HepG2 (cell line): Measurements from ENCODE around the gene RPS6KL1. TPM values are rescaled to one million over a fixed set of nuclear protein-coding genes. Genes with fewer than 3 reads are reported as not detected.

Source experiments
- ATAC-seq: fragments of 200-7000 bp; cut with Tn5 transposase; 3 replicates; pipeline ENCODE4 v1.9.1; 2020; ENCODE audit warnings: mild to moderate bottlenecking, moderate library complexity
- BruUV-seq: library from RNA; stranded (reverse); fragments of 400-500 nt; replicated peaks from 2 replicates; lab custom pipeline; 2021; lab: Mats Ljungman, UMichigan
- CTCF ChIA-PET: fragments of 300-600 bp; formaldehyde crosslinking; extraction: SDS; loops from one replicate; lab custom pipeline; 2021; ENCODE audit warnings: low total read pairs, inconsistent platforms, low intra/inter-chr PET ratio; lab: Yijun Ruan, JAX
- POLR2A ChIA-PET: fragments of 350-600 bp; sonication (Branson Sonifier 250); formaldehyde crosslinking; loops from one replicate; lab custom pipeline; 2020; ENCODE audit warnings: antibody characterized with exemption, inconsistent platforms; lab: Yijun Ruan, JAX
- DNase-seq: peaks from one replicate; pipeline ENCODE4 v3.0.0-alpha.2; 2015; ENCODE audit warnings: low spot score
- FAIRE-seq: peaks from 3 replicates; lab custom pipeline; 2011; peaks lifted over from hg19 to GRCh38; lab: Jason Lieb, UNC
- H2AFZ ChIP-seq: one replicate; pipeline ENCODE4 v1.6.1; 2011; ENCODE audit warnings: low read length, inconsistent platforms
- H3K27ac ChIP-seq: fragments of 300-600 bp; 3 replicates; pipeline ENCODE4 v1.8.0; 2011; ENCODE audit warnings: mixed run types, mild to moderate bottlenecking, mixed read lengths, low read length, inconsistent platforms; ENCODE audit not compliant: insufficient read depth; ENCODE audit errors: extremely low read length
- H3K27me3 ChIP-seq, 2 experiments: fragments of 200-600 bp in 1 of 2; 2 replicates in 1 of 2; 3 replicates in 1 of 2; pipeline versions ENCODE4 v1.6.0 to v1.8.0; 2011; ENCODE audit warnings: low read length in 2 of 2, mild to moderate bottlenecking in 2 of 2, moderate library complexity in 2 of 2, inconsistent platforms in 1 of 2; ENCODE audit not compliant: insufficient read depth in 2 of 2, control insufficient read depth in 1 of 2
- H3K36me3 ChIP-seq, 2 experiments: fragments of 200-600 bp in 1 of 2; replicated peaks in 1 of 2; 2 replicates in 1 of 2; 3 replicates in 1 of 2; pipeline versions ENCODE4 v1.5.1 to v1.8.0; 2011; ENCODE audit warnings: low read length in 2 of 2, inconsistent platforms in 1 of 2; ENCODE audit not compliant: insufficient read depth in 2 of 2, control insufficient read depth in 1 of 2
- H3K4me1 ChIP-seq: 2 replicates; pipeline ENCODE4 v1.5.1; 2012; ENCODE audit warnings: low read length, inconsistent platforms; ENCODE audit not compliant: insufficient read depth
- H3K4me2 ChIP-seq: 2 replicates; pipeline ENCODE4 v1.6.0; 2011; ENCODE audit warnings: low read depth, low read length, inconsistent platforms
- H3K4me3 ChIP-seq, 3 experiments: fragments of 200-600 bp in 1 of 3; sonication (generic), shearing (Covaris generic) in 1 of 3; replicated peaks in 1 of 3; 2 replicates each; pipeline ENCODE4 v1.5.1; 2011 to 2016; ENCODE audit warnings: low read length in 3 of 3, inconsistent platforms in 2 of 3, low read depth in 2 of 3, mild to moderate bottlenecking in 2 of 3, control low read depth in 1 of 3, mixed read lengths in 1 of 3; ENCODE audit not compliant: insufficient read depth in 1 of 3
- H3K79me2 ChIP-seq: one replicate; pipeline ENCODE4 v1.6.1; 2011; ENCODE audit warnings: low read length, inconsistent platforms; ENCODE audit not compliant: insufficient read depth
- H3K9ac ChIP-seq: 2 replicates; pipeline ENCODE4 v1.6.0; 2011; ENCODE audit warnings: mild to moderate bottlenecking, low read depth, low read length, inconsistent platforms; ENCODE audit not compliant: insufficient read depth
- H3K9me3 ChIP-seq: 2 replicates; pipeline ENCODE4 v1.5.1; 2012; ENCODE audit warnings: mild to moderate bottlenecking, low read length
- H4K20me1 ChIP-seq: 2 replicates; pipeline ENCODE4 v1.6.0; 2011; ENCODE audit warnings: inconsistent platforms, mild to moderate bottlenecking, low read length, moderate library complexity; ENCODE audit not compliant: insufficient read depth
- ARNTL ChIP-seq: sonication (generic); formaldehyde crosslinking; IDR thresholded peaks from 2 replicates; pipeline ENCODE4 v1.4.0; 2020; ENCODE audit warnings: mild to moderate bottlenecking, missing genetic modification reagents
- CC2D1A ChIP-seq: sonication (generic); formaldehyde crosslinking; IDR thresholded peaks from 2 replicates; pipeline ENCODE4 v1.8.1; 2023; ENCODE audit warnings: mild to moderate bottlenecking, missing genetic modification reagents
- FOXJ3 ChIP-seq: sonication (generic); formaldehyde crosslinking; IDR thresholded peaks from 2 replicates; pipeline ENCODE4 v1.4.0; 2020; ENCODE audit warnings: missing genetic modification reagents, mild to moderate bottlenecking, borderline replicate concordance
- GTF2F1 ChIP-seq: fragments of 150-350 bp; IDR thresholded peaks from 2 replicates; pipeline ENCODE4 v1.6.1; 2014; ENCODE audit warnings: low read length
- IRX3 ChIP-seq: sonication (generic); formaldehyde crosslinking; IDR thresholded peaks from 2 replicates; pipeline ENCODE4 v1.8.1; 2023; ENCODE audit warnings: mild to moderate bottlenecking, low read depth, missing genetic modification reagents, borderline replicate concordance
- SALL2 ChIP-seq: sonication (generic); formaldehyde crosslinking; IDR thresholded peaks from 2 replicates; pipeline ENCODE4 v1.8.1; 2023; ENCODE audit warnings: mild to moderate bottlenecking, missing genetic modification reagents, inconsistent platforms
- SMAD1 ChIP-seq: sonication (generic); formaldehyde crosslinking; IDR thresholded peaks from 2 replicates; pipeline ENCODE4 v1.4.0; 2020; ENCODE audit warnings: missing genetic modification reagents, low read depth, mild to moderate bottlenecking, borderline replicate concordance
- SP5 ChIP-seq: IDR thresholded peaks from 2 replicates; pipeline ENCODE4 v1.6.1; 2016; ENCODE audit warnings: low read depth, borderline replicate concordance
- TRIM24 ChIP-seq: sonication (generic); formaldehyde crosslinking; IDR thresholded peaks from 2 replicates; pipeline ENCODE4 v1.8.0; 2022; ENCODE audit warnings: mild to moderate bottlenecking, missing genetic modification reagents
- ZNF33A ChIP-seq: sonication (generic); formaldehyde crosslinking; IDR thresholded peaks from 2 replicates; pipeline ENCODE4 v1.5.1; 2020; ENCODE audit warnings: missing genetic modification reagents, mild to moderate bottlenecking, moderate library complexity, borderline replicate concordance
- WGBS: methylation state at CpG from one replicate; pipeline ENCODE4 v1.1.6; 2017; ENCODE audit warnings: low lambda C conversion rate; 5-methylcytosine and 5-hydroxymethylcytosine counted together
- in situ Hi-C: cut with HindIII; loops from 2 replicates; pipeline ENCODE4 v1.10.0; 2017; ENCODE audit warnings: low pct_unique_long_range_greater_than_20kb; ENCODE audit not compliant: extremely low pct_ligation_motif_present
- intact Hi-C: fragments of 100-400 bp; cut with micrococcal nuclease; formaldehyde crosslinking; loops from one replicate; pipeline ENCODE4 v1.10.0; 2022; ENCODE audit not compliant: unreplicated experiment
- polyA plus RNA-seq, 8 experiments: library from polyadenylated mRNA; depleted of rRNA in 3 of 8; stranded (reverse) in 7 of 8; unstranded in 1 of 8; fragments of >200 nt; fragmentation: Illumina TruSeq in 4 of 8; extraction: Trizol in 4 of 8; gene quantifications; 2 replicates each; pipeline versions ENCODE4 v1.2.1 to v1.2.3, GENCODE V29; 2011 to 2016; ENCODE audit warnings: low read depth in 4 of 8, missing spikeins in 1 of 8, mixed read lengths in 1 of 8; ENCODE audit not compliant: insufficient read depth in 1 of 8
- total RNA-seq, 5 experiments: library from RNA; depleted of rRNA; stranded (reverse); fragments of >200 nt; fragmentation: Illumina TruSeq; extraction: Trizol; gene quantifications; 2 replicates each; pipeline ENCODE4 v1.2.3, GENCODE V29; 2016; ENCODE audit warnings: low read depth in 1 of 5
- TF ChIP-seq, protein P1 (sequence below): sonication (generic); formaldehyde crosslinking; IDR thresholded peaks from 2 replicates; pipeline ENCODE4 v1.5.1; 2020; ENCODE audit warnings: missing genetic modification reagents, mild to moderate bottlenecking, borderline replicate concordance

Gene RPS6KL1
- total and polyA plus RNA-seq, 2 of the 13 experiments (the other 11 are each of a cell fraction or from before 2014, with no cell fraction given), result 6.5 to 11.5 TPM

DNA sequence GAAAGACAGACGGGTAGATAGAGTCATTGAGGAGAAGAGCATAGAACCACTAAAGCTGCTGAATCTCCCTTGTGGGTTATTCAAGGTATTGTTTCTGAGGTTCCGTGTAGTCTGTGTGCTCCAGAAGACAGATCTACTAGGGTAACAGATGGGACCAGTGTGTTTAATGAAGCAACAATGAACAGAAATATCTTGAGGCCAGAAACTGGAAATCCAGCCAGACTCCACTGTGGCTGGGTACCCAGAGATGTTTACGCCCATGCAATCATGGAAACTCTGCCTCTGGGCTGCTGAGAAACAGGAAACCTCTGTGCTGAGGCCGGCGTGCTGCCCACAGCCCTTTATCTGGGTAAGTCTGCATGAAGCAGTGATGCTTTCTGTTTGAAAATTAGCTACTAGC, 55.4 kb downstream of the RPS6KL1 start:
- DNase-seq (no peak), ATAC-seq (peak; percentile 23; the same call in 1 of the 3 replicates)
- no peak overlapping the region; the same call in 1 of the 2 replicates for H3K4me2 ChIP-seq
- no peaks in the 10 kb centered on the region for H3K79me2 ChIP-seq
- no peaks in the 10 kb centered on the region for H4K20me1 ChIP-seq
- H3K9ac ChIP-seq, result no peak overlapping the region
- intact Hi-C loops, result no loop called here
- WGBS, result 20% methylated on average over 5 of the region's 5 CpGs
- no peak overlapping the region for H3K27ac ChIP-seq
- POLR2A ChIA-PET, result interaction anchor here (1.6 to 2.0 kb wide), 2 partner anchors 15 to 30 kb away, joined by 3 to 4 read pairs; no protein-coding TSS in a partner anchor
- CTCF ChIA-PET, result no interaction called here
- H3K9me3 ChIP-seq, result no peaks in the 10 kb centered on the region
- no peak overlapping the region for H2AFZ ChIP-seq
- in situ Hi-C loops, result no loop called here
- no peak overlapping the region for H3K4me3 ChIP-seq
- BruUV-seq, result no TSS peak
- H3K4me1 ChIP-seq, result peaks cover 20% of the 10 kb centered on the region
- TF ChIP-seq ARNTL (no peak), GTF2F1 (no peak), SP5 (CRISPR knock-in tag) (no peak), ZNF33A (CRISPR knock-in tag) (no peak), TRIM24 (CRISPR knock-in tag) (no peak), FOXJ3 (no peak), SALL2 (no peak), CC2D1A (no peak), SMAD1 (CRISPR knock-in tag) (no peak), IRX3 (CRISPR knock-in tag) (no peak)
- TF ChIP-seq, protein P1, sequence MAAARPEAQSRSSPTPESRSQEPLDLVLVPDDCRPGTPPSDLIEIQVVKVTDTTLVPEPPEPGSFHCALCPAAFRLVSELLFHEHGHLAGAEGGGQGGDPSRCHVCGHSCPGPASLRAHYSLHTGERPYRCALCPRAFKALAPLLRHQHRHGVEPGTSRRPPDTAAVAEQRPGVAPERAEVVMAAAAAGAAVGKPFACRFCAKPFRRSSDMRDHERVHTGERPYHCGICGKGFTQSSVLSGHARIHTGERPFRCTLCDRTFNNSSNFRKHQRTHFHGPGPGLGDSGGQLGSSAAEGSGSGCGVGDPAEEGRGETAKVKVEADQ (CRISPR knock-in tag), result no peak
- TF ChIP-seq, all 625 proteins: peak for 0
- Histone ChIP-seq H3K27me3 (peaks cover 2 to 4% of the 10 kb centered on the region in 2 experiments; a peak in 1 of 5 replicates), H3K36me3 (no peaks in the 10 kb centered on the region)
- no peak for FAIRE-seq
